DND-41 (cell line): ENCODE measurements around the gene BTLA.

Experiments used
- ATAC-seq: fragments of 200-7000 bp; cut with Tn5 transposase; 3 replicates; pipeline ENCODE4 v1.9.1; 2021; ENCODE audit warnings: low read depth; ENCODE audit not compliant: insufficient read depth
- DNase-seq: peaks from one replicate; pipeline ENCODE4 v3.0.0-alpha.2; 2020
- H2AFZ ChIP-seq: 2 replicates; pipeline ENCODE4 v1.6.0; 2012; ENCODE audit warnings: low read depth, low read length
- H3K27ac ChIP-seq: 2 replicates; pipeline ENCODE4 v1.5.1; 2012; ENCODE audit warnings: low read length, inconsistent platforms
- H3K27me3 ChIP-seq: fragments of 200-600 bp; sonication (generic); 2 replicates; pipeline ENCODE4 v1.6.0; 2012; ENCODE audit warnings: low read length, mild to moderate bottlenecking, inconsistent platforms; ENCODE audit not compliant: insufficient read depth, poor library complexity
- H3K36me3 ChIP-seq: 2 replicates; pipeline ENCODE4 v1.5.1; 2012; ENCODE audit warnings: low read length, inconsistent platforms; ENCODE audit not compliant: insufficient read depth
- H3K4me1 ChIP-seq: 2 replicates; pipeline ENCODE4 v1.5.1; 2012; ENCODE audit warnings: mild to moderate bottlenecking, low read length; ENCODE audit not compliant: insufficient read depth
- H3K4me2 ChIP-seq: 2 replicates; pipeline ENCODE4 v1.6.0; 2012; ENCODE audit warnings: mild to moderate bottlenecking, moderate library complexity, low read length, inconsistent platforms; ENCODE audit not compliant: insufficient read depth
- H3K4me3 ChIP-seq, 2 experiments: fragments of 200-600 bp in 1 of 2; shearing (Covaris generic) in 1 of 2; 2 replicates each; pipeline ENCODE4 v1.5.1; 2012 to 2016; ENCODE audit warnings: inconsistent platforms in 2 of 2, low read length in 2 of 2, mild to moderate bottlenecking in 2 of 2, low read depth in 1 of 2, moderate library complexity in 1 of 2
- H3K79me2 ChIP-seq: 2 replicates; pipeline ENCODE4 v1.6.0; 2012; ENCODE audit warnings: low read length, inconsistent platforms; ENCODE audit not compliant: insufficient read depth
- H3K9ac ChIP-seq: 2 replicates; pipeline ENCODE4 v1.6.0; 2012; ENCODE audit warnings: low read depth, mild to moderate bottlenecking, inconsistent platforms, low read length, moderate library complexity
- H3K9me3 ChIP-seq: 2 replicates; pipeline ENCODE4 v1.5.1; 2012; ENCODE audit warnings: low read length, moderate library complexity, mild to moderate bottlenecking, inconsistent platforms; ENCODE audit not compliant: insufficient read depth, severe bottlenecking
- H4K20me1 ChIP-seq: 2 replicates; pipeline ENCODE4 v1.6.0; 2012; ENCODE audit warnings: low read length; ENCODE audit not compliant: insufficient read depth
- EZH2 ChIP-seq: IDR thresholded peaks from 3 replicates; pipeline ENCODE4 v1.6.1; 2012; ENCODE audit warnings: borderline replicate concordance, low read depth, mild to moderate bottlenecking, moderate library complexity, low read length, inconsistent platforms; ENCODE audit not compliant: severe bottlenecking
- TF ChIP-seq, protein P1 (sequence below): IDR thresholded peaks from 2 replicates; pipeline ENCODE4 v1.5.1; 2012; ENCODE audit warnings: borderline replicate concordance, low read length, moderate library complexity, mild to moderate bottlenecking; ENCODE audit not compliant: poor library complexity, severe bottlenecking; ENCODE audit errors: extremely low read depth

Gene BTLA

DNA sequence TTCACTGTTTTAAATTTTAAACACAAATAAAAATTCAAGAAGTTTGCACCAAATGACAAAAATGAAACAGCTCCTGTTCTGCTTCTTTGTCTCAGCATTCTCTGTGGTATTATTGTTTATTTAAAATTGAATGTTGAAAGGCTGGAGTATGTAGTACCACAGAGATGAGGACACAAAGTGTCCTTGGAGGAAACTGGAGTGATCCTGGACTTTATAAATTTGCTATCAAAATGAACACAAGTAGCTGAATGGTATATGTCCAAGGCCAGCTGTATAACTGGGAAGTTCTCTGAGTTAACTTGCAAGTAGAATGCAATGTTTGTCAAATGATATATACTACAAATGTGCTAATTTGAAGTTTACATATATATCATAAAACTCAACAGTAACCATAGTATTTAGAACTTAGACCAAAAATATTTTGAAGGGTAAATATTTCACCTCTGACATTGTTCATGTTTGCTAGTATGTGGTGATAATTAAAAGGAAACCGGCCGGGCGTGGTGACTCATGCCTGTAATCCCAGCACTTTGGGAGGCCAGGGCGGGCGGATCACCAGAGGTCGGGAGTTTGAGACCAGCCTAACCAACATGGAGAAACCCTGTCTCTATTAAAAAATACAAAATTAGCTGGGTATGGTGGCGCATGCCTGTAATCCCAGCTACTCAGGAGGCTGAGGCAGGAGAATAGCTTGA is 12.3 kb downstream of the BTLA start:
- Histone ChIP-seq H3K27me3 (no peaks in the 10 kb centered on the region), H3K36me3 (no peaks in the 10 kb centered on the region), H3K79me2 (no peaks in the 10 kb centered on the region), H3K4me1 (no peaks in the 10 kb centered on the region), H3K4me2 (no peak overlapping the region), H3K9me3 (no peaks in the 10 kb centered on the region), H3K9ac (no peak overlapping the region), H2AFZ (no peak overlapping the region), H3K27ac (no peak overlapping the region), H3K4me3 (no peak overlapping the region), H4K20me1 (no peaks in the 10 kb centered on the region)
- DNase-seq (no peak), ATAC-seq (no peak)
- no peak for TF ChIP-seq EZH2
- TF ChIP-seq, protein P1, sequence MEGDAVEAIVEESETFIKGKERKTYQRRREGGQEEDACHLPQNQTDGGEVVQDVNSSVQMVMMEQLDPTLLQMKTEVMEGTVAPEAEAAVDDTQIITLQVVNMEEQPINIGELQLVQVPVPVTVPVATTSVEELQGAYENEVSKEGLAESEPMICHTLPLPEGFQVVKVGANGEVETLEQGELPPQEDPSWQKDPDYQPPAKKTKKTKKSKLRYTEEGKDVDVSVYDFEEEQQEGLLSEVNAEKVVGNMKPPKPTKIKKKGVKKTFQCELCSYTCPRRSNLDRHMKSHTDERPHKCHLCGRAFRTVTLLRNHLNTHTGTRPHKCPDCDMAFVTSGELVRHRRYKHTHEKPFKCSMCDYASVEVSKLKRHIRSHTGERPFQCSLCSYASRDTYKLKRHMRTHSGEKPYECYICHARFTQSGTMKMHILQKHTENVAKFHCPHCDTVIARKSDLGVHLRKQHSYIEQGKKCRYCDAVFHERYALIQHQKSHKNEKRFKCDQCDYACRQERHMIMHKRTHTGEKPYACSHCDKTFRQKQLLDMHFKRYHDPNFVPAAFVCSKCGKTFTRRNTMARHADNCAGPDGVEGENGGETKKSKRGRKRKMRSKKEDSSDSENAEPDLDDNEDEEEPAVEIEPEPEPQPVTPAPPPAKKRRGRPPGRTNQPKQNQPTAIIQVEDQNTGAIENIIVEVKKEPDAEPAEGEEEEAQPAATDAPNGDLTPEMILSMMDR, result no peak

DNA sequence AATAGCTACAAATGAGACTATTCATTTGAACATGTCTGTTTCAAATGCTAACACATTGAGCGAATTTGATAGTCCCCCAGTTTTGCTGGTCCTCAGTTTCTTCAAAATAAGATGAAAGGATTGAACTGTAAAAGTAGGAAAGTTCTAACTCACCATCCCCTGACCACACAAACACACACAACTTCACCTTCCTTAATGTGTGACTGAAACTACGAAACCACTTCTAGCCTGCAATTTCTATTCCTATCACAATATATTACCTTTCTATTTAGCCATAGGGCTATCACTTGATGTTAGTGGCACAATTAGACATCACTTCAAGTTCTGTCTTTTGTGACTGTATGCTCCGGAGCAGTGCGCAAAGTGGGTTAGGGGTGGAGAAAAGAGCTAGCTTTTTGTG is 14.9 kb downstream of the BTLA start:
- Histone ChIP-seq H3K36me3 (no peaks in the 10 kb centered on the region), H3K9ac (no peak overlapping the region), H3K4me2 (no peak overlapping the region), H3K79me2 (no peaks in the 10 kb centered on the region), H3K4me3 (no peak overlapping the region), H3K27me3 (no peaks in the 10 kb centered on the region), H3K27ac (no peak overlapping the region), H2AFZ (no peak overlapping the region), H3K4me1 (no peaks in the 10 kb centered on the region), H3K9me3 (no peaks in the 10 kb centered on the region), H4K20me1 (no peaks in the 10 kb centered on the region)
- ATAC-seq (no peak), DNase-seq (no peak)
- no peak for TF ChIP-seq EZH2
- TF ChIP-seq, protein P1, result no peak

DNA sequence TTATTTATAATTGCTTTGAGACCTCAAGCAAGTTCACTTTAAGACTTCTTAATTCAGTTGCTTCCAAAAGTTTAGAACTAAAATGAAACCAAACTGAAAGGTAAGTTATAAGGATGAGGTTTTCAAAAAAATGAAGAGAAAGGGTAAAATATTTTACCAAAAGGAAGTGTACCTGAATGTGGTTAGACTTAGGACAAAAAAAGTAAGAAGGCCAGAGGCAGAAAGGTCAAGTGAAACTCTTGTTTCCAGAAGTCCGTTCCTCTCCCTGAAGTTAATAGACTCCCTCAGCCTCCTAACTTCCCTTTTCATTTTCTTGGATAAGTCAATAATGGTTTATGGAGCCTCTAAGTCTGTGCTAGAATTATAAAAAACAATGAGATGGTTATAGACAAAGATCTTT is 16.6 kb downstream of the BTLA start:
- Histone ChIP-seq H3K27me3 (no peaks in the 10 kb centered on the region), H4K20me1 (no peaks in the 10 kb centered on the region), H3K27ac (no peak overlapping the region), H2AFZ (no peak overlapping the region), H3K4me2 (no peak overlapping the region), H3K36me3 (no peaks in the 10 kb centered on the region), H3K9ac (no peak overlapping the region), H3K79me2 (no peaks in the 10 kb centered on the region), H3K4me3 (no peak overlapping the region), H3K9me3 (no peaks in the 10 kb centered on the region), H3K4me1 (no peaks in the 10 kb centered on the region)
- DNase-seq (no peak), ATAC-seq (no peak)
- TF ChIP-seq EZH2, result no peak
- TF ChIP-seq, protein P1, result no peak
